Mesendoderm (in vitro differentiated cells): Measurements from ENCODE around the gene MICAL2.

Source experiments
- DNase-seq: peaks from one replicate; pipeline ENCODE4 v3.0.0; 2013
- H2AK5ac ChIP-seq: 2 replicates; pipeline ENCODE4 v1.6.1; 2013; ENCODE audit warnings: low read length, inconsistent platforms
- H2BK120ac ChIP-seq: 2 replicates; pipeline ENCODE4 v1.6.1; 2013; ENCODE audit warnings: low read depth, mild to moderate bottlenecking, low read length, moderate library complexity, mixed read lengths
- H2BK15ac ChIP-seq: replicated peaks from 2 replicates; pipeline ENCODE4 v1.6.1; 2013; ENCODE audit warnings: low read depth, mild to moderate bottlenecking, moderate library complexity
- H2BK5ac ChIP-seq: 2 replicates; pipeline ENCODE4 v1.6.1; 2013; ENCODE audit warnings: low read length, inconsistent platforms
- H3K18ac ChIP-seq: 2 replicates; pipeline ENCODE4 v1.6.1; 2013; ENCODE audit warnings: mild to moderate bottlenecking, low read length, mixed read lengths
- H3K23ac ChIP-seq: one replicate; pipeline ENCODE4 v1.6.1; 2013; ENCODE audit warnings: low read length
- H3K27ac ChIP-seq: 2 replicates; pipeline ENCODE4 v1.5.1; 2013; ENCODE audit warnings: low read depth, mild to moderate bottlenecking, inconsistent platforms, low read length, moderate library complexity
- H3K27me3 ChIP-seq: 2 replicates; pipeline ENCODE4 v1.6.1; 2013; ENCODE audit warnings: low read length, control low read depth, mild to moderate bottlenecking, inconsistent platforms; ENCODE audit not compliant: insufficient read depth, poor library complexity
- H3K36me3 ChIP-seq: 2 replicates; pipeline ENCODE4 v1.6.1; 2013; ENCODE audit warnings: low read length, inconsistent platforms; ENCODE audit not compliant: control insufficient read depth, insufficient read depth
- H3K4ac ChIP-seq: one replicate; pipeline ENCODE4 v1.6.1; 2013; ENCODE audit warnings: low read depth, mild to moderate bottlenecking, low read length, moderate library complexity
- H3K4me1 ChIP-seq: 2 replicates; pipeline ENCODE4 v1.6.1; 2013; ENCODE audit warnings: low read depth, low read length, inconsistent platforms; ENCODE audit not compliant: control insufficient read depth
- H3K4me2 ChIP-seq: 2 replicates; pipeline ENCODE4 v1.6.1; 2013; ENCODE audit warnings: low read length
- H3K4me3 ChIP-seq: 2 replicates; pipeline ENCODE4 v1.5.1; 2013; ENCODE audit warnings: mild to moderate bottlenecking, low read length
- H3K56ac ChIP-seq: one replicate; pipeline ENCODE4 v1.6.1; 2013; ENCODE audit warnings: low read length
- H3K79me1 ChIP-seq: 2 replicates; pipeline ENCODE4 v1.6.1; 2013; ENCODE audit warnings: low read length, inconsistent platforms
- H3K79me2 ChIP-seq: 2 replicates; pipeline ENCODE4 v1.6.1; 2013; ENCODE audit warnings: mild to moderate bottlenecking, low read length; ENCODE audit not compliant: control insufficient read depth, insufficient read depth
- H3K9ac ChIP-seq: 2 replicates; pipeline ENCODE4 v1.6.1; 2013; ENCODE audit warnings: low read length, inconsistent platforms
- H4K5ac ChIP-seq: one replicate; pipeline ENCODE4 v1.6.1; 2013; ENCODE audit warnings: low read length
- H4K8ac ChIP-seq: one replicate; pipeline ENCODE4 v1.6.1; 2013; ENCODE audit warnings: low read depth, mild to moderate bottlenecking, control low read depth, low read length, moderate library complexity
- WGBS: extraction: QIAGEN DNeasy Blood & Tissue Kit; methylation state at CpG from one replicate; pipeline ENCODE4 v1.1.7; 2013; ENCODE audit warnings: low lambda C conversion rate, missing lambda C conversion rate; ENCODE audit not compliant: insufficient coverage; ENCODE audit errors: extremely low coverage; 5-methylcytosine and 5-hydroxymethylcytosine counted together

Gene MICAL2

GRCh38 chr11:12211331-12212065 is 101.1 kb downstream of the MICAL2 start:
- Histone ChIP-seq H3K23ac (no peak overlapping the region), H3K4ac (no peak overlapping the region), H2BK5ac (no peak overlapping the region), H3K18ac (no peak overlapping the region), H3K79me1 (no peaks in the 10 kb centered on the region), H3K36me3 (no peaks in the 10 kb centered on the region), H3K56ac (no peak overlapping the region), H3K79me2 (no peaks in the 10 kb centered on the region), H3K4me2 (no peak overlapping the region), H2BK15ac (no peak overlapping the region), H3K4me1 (no peaks in the 10 kb centered on the region), H2AK5ac (no peak overlapping the region), H3K4me3 (no peak overlapping the region), H4K8ac (no peak overlapping the region), H3K27ac (no peak overlapping the region), H4K5ac (no peak overlapping the region), H2BK120ac (no peak overlapping the region), H3K27me3 (no peaks in the 10 kb centered on the region), H3K9ac (no peak overlapping the region)
- WGBS, result no CpG with 5 or more reads among the region's 7 CpGs
- no peak for DNase-seq

GRCh38 chr11:12212174-12212820 is 101.9 kb downstream of the MICAL2 start:
- Histone ChIP-seq H3K4me2 (no peak overlapping the region), H3K4me3 (no peak overlapping the region), H2AK5ac (no peak overlapping the region), H3K18ac (no peak overlapping the region), H3K23ac (no peak overlapping the region), H3K9ac (no peak overlapping the region), H3K79me2 (no peaks in the 10 kb centered on the region), H3K27me3 (no peaks in the 10 kb centered on the region), H3K4me1 (no peaks in the 10 kb centered on the region), H3K36me3 (no peaks in the 10 kb centered on the region), H3K56ac (no peak overlapping the region), H4K5ac (no peak overlapping the region), H4K8ac (no peak overlapping the region), H2BK15ac (no peak overlapping the region), H2BK120ac (no peak overlapping the region), H3K79me1 (no peaks in the 10 kb centered on the region), H3K27ac (no peak overlapping the region), H2BK5ac (no peak overlapping the region), H3K4ac (no peak overlapping the region)
- WGBS, result no CpG with 5 or more reads among the region's 7 CpGs
- DNase-seq, result no peak

GRCh38 chr11:12212821-12213185 is 102.4 kb downstream of the MICAL2 start:
- H3K79me2 ChIP-seq, result no peaks in the 10 kb centered on the region
- no peaks in the 10 kb centered on the region for H3K79me1 ChIP-seq
- no peaks in the 10 kb centered on the region for H3K36me3 ChIP-seq
- no peak overlapping the region for H3K9ac ChIP-seq
- H3K4me1 ChIP-seq, result no peaks in the 10 kb centered on the region
- no peak overlapping the region for H3K4me2 ChIP-seq
- no peak overlapping the region for H4K8ac ChIP-seq
- H2BK120ac ChIP-seq, result no peak overlapping the region
- H3K23ac ChIP-seq, result no peak overlapping the region
- H3K27me3 ChIP-seq, result no peaks in the 10 kb centered on the region
- no peak overlapping the region for H4K5ac ChIP-seq
- no peak for DNase-seq
- H3K18ac ChIP-seq, result no peak overlapping the region
- H2AK5ac ChIP-seq, result no peak overlapping the region
- no peak overlapping the region for H3K27ac ChIP-seq
- no peak overlapping the region for H3K4me3 ChIP-seq
- H3K4ac ChIP-seq, result no peak overlapping the region
- no peak overlapping the region for H2BK5ac ChIP-seq
- no CpG with 5 or more reads among the region's 5 CpGs for WGBS
- no peak overlapping the region for H3K56ac ChIP-seq
- H2BK15ac ChIP-seq, result no peak overlapping the region

GRCh38 chr11:12213883-12214282 is 103.5 kb downstream of the MICAL2 start:
- Histone ChIP-seq H3K4ac (no peak overlapping the region), H2BK5ac (no peak overlapping the region), H2AK5ac (no peak overlapping the region), H3K27me3 (no peaks in the 10 kb centered on the region), H3K4me2 (no peak overlapping the region), H3K79me1 (no peaks in the 10 kb centered on the region), H3K18ac (no peak overlapping the region), H3K4me1 (no peaks in the 10 kb centered on the region), H3K23ac (no peak overlapping the region), H2BK15ac (no peak overlapping the region), H3K4me3 (no peak overlapping the region), H3K27ac (no peak overlapping the region), H2BK120ac (no peak overlapping the region), H4K8ac (no peak overlapping the region), H3K36me3 (no peaks in the 10 kb centered on the region), H3K9ac (no peak overlapping the region), H3K56ac (no peak overlapping the region), H4K5ac (no peak overlapping the region), H3K79me2 (no peaks in the 10 kb centered on the region)
- WGBS, result no CpG with 5 or more reads among the region's 5 CpGs
- no peak for DNase-seq

GRCh38 chr11:12214751-12215150 is 104.4 kb downstream of the MICAL2 start:
- no peak overlapping the region for H2BK15ac ChIP-seq
- H3K4me2 ChIP-seq, result no peak overlapping the region
- H4K5ac ChIP-seq, result no peak overlapping the region
- H3K18ac ChIP-seq, result no peak overlapping the region
- H3K9ac ChIP-seq, result no peak overlapping the region
- no peaks in the 10 kb centered on the region for H3K27me3 ChIP-seq
- H2BK5ac ChIP-seq, result no peak overlapping the region
- no peak overlapping the region for H3K23ac ChIP-seq
- no peak overlapping the region for H3K4me3 ChIP-seq
- no peaks in the 10 kb centered on the region for H3K36me3 ChIP-seq
- no peaks in the 10 kb centered on the region for H3K4me1 ChIP-seq
- H3K56ac ChIP-seq, result no peak overlapping the region
- H4K8ac ChIP-seq, result no peak overlapping the region
- H3K27ac ChIP-seq, result no peak overlapping the region
- no peak for DNase-seq
- no peak overlapping the region for H2AK5ac ChIP-seq
- no peak overlapping the region for H2BK120ac ChIP-seq
- no peak overlapping the region for H3K4ac ChIP-seq
- H3K79me1 ChIP-seq, result no peaks in the 10 kb centered on the region
- no peaks in the 10 kb centered on the region for H3K79me2 ChIP-seq

- no peak overlapping the region for H2BK120ac ChIP-seq
- no peak overlapping the region for H2BK5ac ChIP-seq
- H4K5ac ChIP-seq, result no peak overlapping the region
- H3K79me1 ChIP-seq, result no peaks in the 10 kb centered on the region
- no peak overlapping the region for H3K56ac ChIP-seq
- H3K4me1 ChIP-seq, result no peaks in the 10 kb centered on the region
- no peak overlapping the region for H3K23ac ChIP-seq
- no peak overlapping the region for H2BK15ac ChIP-seq
- WGBS, result no CpG with 5 or more reads among the region's 9 CpGs
- H3K79me2 ChIP-seq, result no peaks in the 10 kb centered on the region
- H3K27me3 ChIP-seq, result no peaks in the 10 kb centered on the region
- no peak overlapping the region for H3K4me2 ChIP-seq
- H2AK5ac ChIP-seq, result no peak overlapping the region
- H3K18ac ChIP-seq, result no peak overlapping the region
- H4K8ac ChIP-seq, result no peak overlapping the region
- H3K4me3 ChIP-seq, result no peak overlapping the region
- H3K9ac ChIP-seq, result no peak overlapping the region
- H3K27ac ChIP-seq, result no peak overlapping the region
- no peak overlapping the region for H3K4ac ChIP-seq
- DNase-seq, result peak; percentile 71
- no peaks in the 10 kb centered on the region for H3K36me3 ChIP-seq
Observed at GRCh38 chr11:12215181-12215593, 104.8 kb downstream of the MICAL2 start.
